ENCODE measurements around the gene EIPR1. TPM values are rescaled to one million over a fixed set of nuclear protein-coding genes. Genes with fewer than 3 reads are reported as not detected.

EIPR1 gene
- polyA plus RNA-seq, 1 donor (not counting 4 experiments of a cell fraction or from before 2014, with no cell fraction given): 44.3 TPM

DNA sequence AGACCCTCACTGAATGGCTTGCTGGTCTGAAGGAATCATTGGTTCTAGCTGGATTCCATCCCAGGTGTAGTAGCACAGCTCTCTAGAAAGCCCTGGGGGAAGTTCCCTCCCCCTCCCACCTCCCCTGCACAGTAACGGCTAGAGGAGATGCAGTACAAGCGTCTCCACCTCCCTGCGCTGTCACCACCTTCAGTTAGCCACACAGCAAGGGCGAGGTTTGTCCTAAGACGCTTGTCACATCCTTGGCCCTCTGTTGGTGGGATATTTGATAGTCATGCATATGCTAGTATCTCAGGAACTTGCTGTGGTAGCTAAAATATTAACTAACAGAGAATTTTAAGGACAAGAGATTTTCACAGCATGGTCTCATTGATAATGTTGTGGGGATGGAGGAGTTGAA lies 21.2 kb upstream of the EIPR1 start:
- Histone ChIP-seq H4K20me1 (ENCODE audit: control insufficient read depth, extremely low read depth, insufficient read depth, low read length) (no peaks in the 10 kb centered on the region), H3K27me3 (ENCODE audit: control insufficient read depth, extremely low read depth, insufficient read depth, low read length) (no peaks in the 10 kb centered on the region), H3K36me3 (ENCODE audit: control insufficient read depth in 2 of 2, extremely low read depth in 1 of 2, insufficient read depth in 2 of 2, low read length in 2 of 2) (peaks cover under 1 to 15% of the 10 kb centered on the region in 2 experiments), H3K9ac (ENCODE audit: control insufficient read depth, extremely low read depth, insufficient read depth, low read length) (no peak overlapping the region), H3K4me1 (ENCODE audit: control insufficient read depth, extremely low read depth, insufficient read depth, low read length) (no peaks in the 10 kb centered on the region), H3K9me1 (ENCODE audit: control insufficient read depth, extremely low read depth, insufficient read depth, low read length) (no peaks in the 10 kb centered on the region), H2AFZ (ENCODE audit: control insufficient read depth, low read length) (no peak overlapping the region), H3K27ac (ENCODE audit: control insufficient read depth, insufficient read depth, low read length) (no peak overlapping the region), H3K4me3 (ENCODE audit: control insufficient read depth in 2 of 3, extremely low read depth in 1 of 3, insufficient read depth in 2 of 3, low read depth in 1 of 3, low read length in 3 of 3) (no peak overlapping the region), H3K4me2 (ENCODE audit: control insufficient read depth, extremely low read depth, insufficient read depth, low read depth, low read length) (no peak overlapping the region), H3K9me3 (ENCODE audit: control insufficient read depth, low read depth, low read length) (peaks cover 3% of the 10 kb centered on the region), H3K79me2 (ENCODE audit: control insufficient read depth, insufficient read depth, low read length) (peaks cover 11% of the 10 kb centered on the region)
- dilution Hi-C loops (cut with MboI; ENCODE audit: extremely low pct_ligation_motif_present, low sequenced_read_pairs): no loop called here
- DNase-seq (ENCODE audit: low read depth, low spot score) (no peak), FAIRE-seq (no peak)
- TF ChIP-seq, protein P1, sequence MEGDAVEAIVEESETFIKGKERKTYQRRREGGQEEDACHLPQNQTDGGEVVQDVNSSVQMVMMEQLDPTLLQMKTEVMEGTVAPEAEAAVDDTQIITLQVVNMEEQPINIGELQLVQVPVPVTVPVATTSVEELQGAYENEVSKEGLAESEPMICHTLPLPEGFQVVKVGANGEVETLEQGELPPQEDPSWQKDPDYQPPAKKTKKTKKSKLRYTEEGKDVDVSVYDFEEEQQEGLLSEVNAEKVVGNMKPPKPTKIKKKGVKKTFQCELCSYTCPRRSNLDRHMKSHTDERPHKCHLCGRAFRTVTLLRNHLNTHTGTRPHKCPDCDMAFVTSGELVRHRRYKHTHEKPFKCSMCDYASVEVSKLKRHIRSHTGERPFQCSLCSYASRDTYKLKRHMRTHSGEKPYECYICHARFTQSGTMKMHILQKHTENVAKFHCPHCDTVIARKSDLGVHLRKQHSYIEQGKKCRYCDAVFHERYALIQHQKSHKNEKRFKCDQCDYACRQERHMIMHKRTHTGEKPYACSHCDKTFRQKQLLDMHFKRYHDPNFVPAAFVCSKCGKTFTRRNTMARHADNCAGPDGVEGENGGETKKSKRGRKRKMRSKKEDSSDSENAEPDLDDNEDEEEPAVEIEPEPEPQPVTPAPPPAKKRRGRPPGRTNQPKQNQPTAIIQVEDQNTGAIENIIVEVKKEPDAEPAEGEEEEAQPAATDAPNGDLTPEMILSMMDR (optimal IDR thresholded peaks at IDR 0.05 in 1 of 3, IDR thresholded peaks at IDR 0.05 in 1 of 3, conservative IDR thresholded peaks at IDR 0.05 in 1 of 3; ENCODE audit: extremely low read depth in 1 of 3, insufficient read depth in 2 of 3, low read length in 3 of 3): no peak
- no peak for TF ChIP-seq EZH2 (IDR thresholded peaks at IDR 0.05; ENCODE audit: low read length)

DNA sequence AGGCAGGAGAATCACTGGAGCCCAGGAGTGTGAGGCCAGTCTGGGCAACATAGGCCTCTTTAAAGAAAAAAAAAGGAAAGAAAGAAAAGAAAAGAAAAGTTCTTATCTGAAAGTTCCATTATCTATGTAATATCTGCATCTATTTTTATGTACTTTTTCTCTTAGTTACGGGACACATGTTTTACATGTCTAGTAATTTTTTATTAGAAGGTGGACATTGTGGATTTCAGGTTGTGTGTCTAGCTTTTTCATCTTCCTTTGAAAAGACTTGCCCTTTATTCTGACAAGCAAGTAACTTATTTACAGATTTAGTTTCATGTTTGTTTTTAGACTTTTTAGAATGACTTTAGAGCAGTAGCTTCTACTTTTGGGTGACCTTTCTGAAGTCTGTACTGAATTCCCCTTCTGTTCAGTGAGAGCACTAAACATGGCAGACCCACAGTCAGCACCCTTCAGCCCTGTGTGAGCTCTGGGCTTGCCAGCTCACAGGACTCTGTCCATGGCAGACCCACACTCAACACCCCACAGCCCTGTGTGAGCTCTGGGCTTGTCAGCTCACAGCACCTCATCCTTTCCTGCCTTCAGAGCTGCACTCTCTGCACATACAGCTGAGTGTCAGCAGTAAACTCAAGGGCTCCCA lies 19.4 kb upstream of the EIPR1 start:
- no peak overlapping the region for H3K27ac ChIP-seq (ENCODE audit: control insufficient read depth, insufficient read depth, low read length)
- H3K4me3 ChIP-seq (ENCODE audit: control insufficient read depth in 2 of 3, extremely low read depth in 1 of 3, insufficient read depth in 2 of 3, low read depth in 1 of 3, low read length in 3 of 3): no peak overlapping the region
- no peak for DNase-seq (ENCODE audit: low read depth, low spot score)
- H3K36me3 ChIP-seq (ENCODE audit: control insufficient read depth in 2 of 2, extremely low read depth in 1 of 2, insufficient read depth in 2 of 2, low read length in 2 of 2): peaks cover 7 to 12% of the 10 kb centered on the region in 2 experiments
- no peak overlapping the region for H3K9ac ChIP-seq (ENCODE audit: control insufficient read depth, extremely low read depth, insufficient read depth, low read length)
- peaks cover 3% of the 10 kb centered on the region for H3K9me3 ChIP-seq (ENCODE audit: control insufficient read depth, low read depth, low read length)
- TF ChIP-seq, protein P1 (optimal IDR thresholded peaks at IDR 0.05 in 1 of 3, IDR thresholded peaks at IDR 0.05 in 1 of 3, conservative IDR thresholded peaks at IDR 0.05 in 1 of 3; ENCODE audit: extremely low read depth in 1 of 3, insufficient read depth in 2 of 3, low read length in 3 of 3): no peak
- no peak for TF ChIP-seq EZH2 (IDR thresholded peaks at IDR 0.05; ENCODE audit: low read length)
- H3K4me2 ChIP-seq (ENCODE audit: control insufficient read depth, extremely low read depth, insufficient read depth, low read depth, low read length): no peak overlapping the region
- no peaks in the 10 kb centered on the region for H4K20me1 ChIP-seq (ENCODE audit: control insufficient read depth, extremely low read depth, insufficient read depth, low read length)
- no peaks in the 10 kb centered on the region for H3K27me3 ChIP-seq (ENCODE audit: control insufficient read depth, extremely low read depth, insufficient read depth, low read length)
- H2AFZ ChIP-seq (ENCODE audit: control insufficient read depth, low read length): no peak overlapping the region
- dilution Hi-C loops (cut with MboI; ENCODE audit: extremely low pct_ligation_motif_present, low sequenced_read_pairs): no loop called here
- H3K4me1 ChIP-seq (ENCODE audit: control insufficient read depth, extremely low read depth, insufficient read depth, low read length): no peaks in the 10 kb centered on the region
- H3K9me1 ChIP-seq (ENCODE audit: control insufficient read depth, extremely low read depth, insufficient read depth, low read length): no peaks in the 10 kb centered on the region
- H3K79me2 ChIP-seq (ENCODE audit: control insufficient read depth, insufficient read depth, low read length): peaks cover 13% of the 10 kb centered on the region
- no peak for FAIRE-seq
